GM19043 (cell line): ENCODE measurements around the gene PRR15.

ENCODE experiments used
- ATAC-seq: cut with Tn5 transposase; IDR thresholded peaks from one replicate; pipeline ENCODE4 v1.9.1; 2021; ENCODE audit warnings: low read depth; ENCODE audit not compliant: unreplicated experiment

Gene PRR15

DNA sequence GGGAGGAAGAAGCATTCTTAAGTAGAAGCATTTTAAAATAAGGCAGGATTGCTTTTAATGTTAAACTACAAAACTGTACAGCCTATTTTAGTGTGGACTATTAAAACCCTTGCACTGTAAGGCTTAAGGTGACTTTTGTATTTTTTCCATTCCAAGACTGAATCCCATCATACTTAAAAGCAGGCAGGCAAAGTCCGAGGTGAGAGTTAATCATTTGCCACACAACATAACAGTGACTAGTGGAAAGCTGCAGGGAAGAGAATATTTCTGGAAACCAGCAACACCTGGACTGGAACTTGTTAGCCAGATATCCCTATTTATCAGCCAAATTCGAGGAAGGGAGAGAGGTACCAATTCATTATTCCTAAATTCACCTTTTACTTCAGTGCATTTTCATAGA is 3.5 kb downstream of the PRR15 start:
- ATAC-seq = no peak

DNA sequence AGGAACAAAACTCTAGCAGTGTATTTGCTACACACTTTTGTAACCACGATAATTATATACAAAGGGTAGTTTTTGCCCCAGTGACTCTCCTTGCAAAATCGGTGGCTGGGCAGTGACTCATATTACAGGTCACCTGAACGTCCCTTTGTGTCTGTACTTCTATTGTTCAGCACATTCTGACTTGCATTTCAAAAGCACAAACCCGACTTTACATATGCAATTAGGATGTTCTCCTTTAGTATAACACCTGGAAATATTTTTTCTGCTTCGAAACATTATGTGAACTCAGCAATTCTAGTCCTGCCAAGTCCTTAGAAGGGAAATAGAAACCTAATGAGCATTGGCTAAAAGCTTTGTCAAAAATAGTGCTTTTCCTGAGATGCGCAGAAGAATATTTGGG is 6.0 kb downstream of the PRR15 start:
- no peak for ATAC-seq

DNA sequence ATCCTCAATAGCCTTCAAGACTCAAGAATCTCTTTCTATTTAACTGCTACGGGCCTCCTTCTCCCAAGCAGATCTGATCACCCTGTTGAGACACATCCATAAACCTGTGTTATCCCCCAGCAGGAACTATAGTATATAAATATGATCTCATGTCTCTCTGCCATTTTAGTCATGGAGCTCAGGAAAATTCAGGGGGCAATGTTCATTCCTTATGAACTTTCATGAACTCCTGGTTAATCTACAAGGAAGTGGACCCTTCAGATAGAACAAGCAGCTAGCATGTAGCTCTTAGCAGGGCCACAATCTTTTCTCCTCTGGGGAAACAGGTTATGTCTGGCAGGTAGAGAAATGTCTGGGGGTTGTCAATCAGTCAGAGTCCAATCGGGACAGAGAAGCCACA is 8.9 kb downstream of the PRR15 start:
- ATAC-seq = no peak

DNA sequence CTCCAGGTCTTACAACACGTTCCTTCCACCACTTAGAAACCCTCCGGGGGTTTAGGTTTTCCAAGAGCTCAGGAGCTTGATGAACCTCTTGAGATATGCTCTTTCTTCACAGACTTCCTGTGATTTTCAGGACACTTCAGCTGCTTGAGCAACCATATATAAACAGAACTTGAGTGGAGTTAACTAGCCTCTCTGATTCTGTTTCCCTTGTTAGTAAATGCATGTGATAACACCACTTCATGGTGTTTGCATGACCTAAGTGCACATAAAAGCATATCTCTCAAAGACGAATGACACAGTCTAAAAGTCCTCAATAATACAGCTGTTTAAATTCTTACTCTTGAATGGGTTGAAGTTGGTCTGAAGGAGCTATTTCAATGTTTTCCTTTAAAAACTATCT is 9.9 kb downstream of the PRR15 start:
- ATAC-seq = no peak

DNA sequence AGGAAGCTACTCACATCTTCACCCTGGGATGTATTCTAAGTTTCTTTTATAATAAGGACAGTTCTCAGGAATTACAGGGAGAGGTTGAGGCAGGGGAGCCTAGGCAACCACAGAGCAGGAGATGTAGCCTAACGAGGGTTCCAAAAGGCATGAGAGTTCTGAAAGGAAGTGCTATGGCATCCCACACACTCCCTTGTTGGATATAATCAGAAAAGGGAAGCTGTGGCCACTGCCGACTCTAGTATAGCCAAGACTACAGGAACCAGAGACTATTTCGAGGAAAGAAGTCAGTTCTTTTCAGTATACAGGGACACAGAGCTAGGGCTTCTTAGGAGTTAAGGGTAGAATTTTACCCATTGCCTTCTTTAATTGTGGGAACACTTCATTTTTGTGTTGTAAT is 11.0 kb downstream of the PRR15 start:
- no peak for ATAC-seq

DNA sequence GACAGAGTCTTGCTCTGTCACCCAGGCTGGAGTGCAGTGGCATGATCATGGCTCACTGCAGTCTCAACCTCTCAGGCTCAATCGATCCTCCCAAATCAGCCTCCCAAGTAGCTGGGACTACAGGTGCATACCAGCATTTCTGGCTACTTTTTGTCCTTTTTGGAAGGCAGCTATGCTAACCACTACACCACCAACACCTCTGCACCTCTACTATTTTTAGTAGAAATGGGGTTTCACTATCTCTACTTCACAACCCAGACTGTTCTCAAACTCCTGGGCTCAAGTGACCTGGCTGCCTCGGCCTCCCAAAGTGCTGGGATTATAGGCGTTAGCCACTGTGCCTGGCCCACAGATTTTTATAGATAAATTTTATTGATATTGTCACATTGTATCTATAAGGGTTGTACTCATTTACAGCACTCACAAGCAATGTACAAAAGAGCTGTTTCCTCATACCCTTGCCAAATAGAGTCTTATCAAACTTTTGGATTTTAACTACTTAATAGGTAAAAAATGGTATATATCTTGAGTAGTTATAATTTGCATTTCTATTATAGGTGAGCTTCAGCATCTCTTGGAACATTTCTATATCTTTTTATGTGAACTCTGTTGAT is 23.7 kb downstream of the PRR15 start:
- no peak for ATAC-seq

DNA sequence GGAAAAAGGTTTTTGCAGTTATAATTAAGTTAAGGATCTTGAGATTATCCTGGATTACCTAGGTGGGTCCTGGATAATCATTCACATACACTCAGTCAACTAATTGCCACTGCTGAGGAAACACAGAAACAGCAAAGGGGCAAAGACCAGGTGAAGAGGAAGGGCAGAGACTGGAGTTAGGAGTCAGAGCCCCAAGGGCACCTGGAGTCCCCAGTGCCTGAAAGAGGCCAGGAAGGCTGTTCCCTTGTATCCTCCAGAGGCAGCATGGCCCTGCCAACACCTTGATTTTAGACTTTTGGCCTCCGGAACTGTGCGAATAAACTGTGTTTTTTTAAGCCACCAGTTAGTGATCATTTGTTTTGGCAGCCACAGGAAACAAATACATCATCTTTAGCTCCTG is 24.6 kb downstream of the PRR15 start:
- ATAC-seq = no peak

DNA sequence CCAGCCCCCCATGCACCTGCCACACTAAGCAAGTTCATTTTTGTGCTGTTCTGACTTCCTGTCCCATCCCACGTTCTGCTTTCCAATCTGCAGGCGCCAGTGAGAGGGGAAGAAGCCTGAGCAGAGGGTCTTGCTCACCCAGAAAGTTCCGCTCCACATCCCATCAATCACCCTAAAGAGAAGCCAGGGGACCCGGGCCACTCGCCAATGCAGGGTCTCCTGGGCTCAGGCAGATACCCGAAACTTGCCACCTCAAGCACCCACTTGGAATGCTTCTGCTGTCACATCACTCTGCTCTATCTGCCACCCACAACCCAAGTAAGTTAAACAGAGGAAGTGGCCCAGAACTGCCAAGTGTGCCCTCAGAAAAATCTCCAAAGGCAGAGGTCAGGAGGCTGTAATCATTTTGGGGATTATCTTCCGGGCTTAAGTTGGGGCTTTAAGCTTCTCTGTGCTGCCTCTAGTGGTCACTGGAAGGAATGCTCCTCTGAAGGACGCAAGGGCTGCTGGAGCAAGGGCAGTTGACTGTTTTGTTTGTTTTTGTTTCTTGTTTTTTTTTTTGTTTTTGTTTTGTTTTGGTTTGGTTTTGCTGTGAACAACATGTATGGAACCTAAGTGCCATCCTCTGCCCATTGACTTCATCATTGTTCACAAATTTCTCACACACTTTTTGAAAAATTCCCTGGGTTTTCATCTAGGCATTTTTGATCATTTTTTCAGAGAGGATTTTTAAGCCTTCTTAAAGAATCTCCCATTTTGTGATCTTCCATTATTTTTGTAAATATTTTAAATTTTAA is 25.5 kb downstream of the PRR15 start:
- peak; percentile 80 for ATAC-seq

DNA sequence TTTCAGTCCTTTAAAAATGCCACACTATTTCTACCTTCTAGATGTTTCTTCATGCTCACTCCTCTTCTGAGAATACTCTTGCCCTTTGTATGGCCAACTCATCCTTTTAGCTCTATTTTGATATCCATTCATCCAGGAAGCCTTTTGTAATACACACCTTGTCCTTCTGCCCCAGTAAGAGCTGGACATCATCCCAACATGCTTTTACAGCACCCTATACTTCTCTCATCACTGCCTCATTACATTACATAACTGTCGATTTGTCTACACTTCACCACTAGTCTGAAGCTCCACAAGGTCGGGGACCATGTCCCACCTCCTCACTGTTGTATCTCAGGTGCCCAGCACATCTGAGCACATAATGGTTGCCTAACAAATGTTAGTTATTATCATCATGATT is 29.2 kb downstream of the PRR15 start:
- no peak for ATAC-seq

DNA sequence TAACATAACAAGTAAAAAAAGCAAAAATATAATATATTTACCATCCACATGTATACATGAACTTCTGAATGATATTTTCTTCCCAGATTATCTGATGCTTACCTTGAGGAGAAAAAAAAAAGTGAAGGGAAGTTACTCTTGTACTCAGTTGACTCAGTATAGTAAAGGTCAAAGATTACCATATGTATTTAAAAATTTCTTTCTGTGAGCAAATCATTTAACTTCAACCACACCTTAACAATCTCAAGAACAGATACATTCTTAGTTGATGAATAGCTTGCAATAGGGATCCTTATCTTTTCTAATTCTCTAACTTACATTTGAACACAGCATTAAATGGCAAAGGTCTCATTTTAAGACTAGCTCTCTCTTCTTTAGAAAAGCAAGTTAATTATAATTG is 29.8 kb downstream of the PRR15 start:
- no peak for ATAC-seq

DNA sequence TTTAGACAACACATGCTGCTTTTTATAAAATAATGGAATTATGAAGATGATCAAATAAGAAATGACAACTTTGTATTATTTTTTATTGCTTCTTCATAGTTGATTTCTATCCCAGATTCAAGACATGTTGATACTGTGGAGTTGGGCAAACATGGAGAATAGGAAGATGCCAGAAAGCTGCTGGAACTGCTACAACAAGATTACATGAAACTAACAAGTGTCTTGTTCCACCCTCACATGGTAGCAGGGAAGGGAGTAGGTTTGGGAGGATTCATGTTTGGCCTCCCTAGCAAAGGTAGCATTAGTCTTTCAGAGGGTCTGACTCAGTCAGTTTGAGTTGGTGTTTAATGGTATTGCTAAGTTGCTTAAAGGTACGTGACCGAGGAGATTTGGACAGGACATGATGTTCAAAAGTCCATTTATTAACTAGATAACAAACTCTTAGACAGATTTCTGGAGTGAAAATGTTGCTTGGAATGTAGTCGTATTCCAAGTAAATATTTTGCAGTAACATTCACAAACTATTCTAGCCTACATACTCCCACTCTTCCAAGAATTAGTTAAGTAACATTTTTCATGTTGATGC is 33.1 kb downstream of the PRR15 start:
- no peak for ATAC-seq

DNA sequence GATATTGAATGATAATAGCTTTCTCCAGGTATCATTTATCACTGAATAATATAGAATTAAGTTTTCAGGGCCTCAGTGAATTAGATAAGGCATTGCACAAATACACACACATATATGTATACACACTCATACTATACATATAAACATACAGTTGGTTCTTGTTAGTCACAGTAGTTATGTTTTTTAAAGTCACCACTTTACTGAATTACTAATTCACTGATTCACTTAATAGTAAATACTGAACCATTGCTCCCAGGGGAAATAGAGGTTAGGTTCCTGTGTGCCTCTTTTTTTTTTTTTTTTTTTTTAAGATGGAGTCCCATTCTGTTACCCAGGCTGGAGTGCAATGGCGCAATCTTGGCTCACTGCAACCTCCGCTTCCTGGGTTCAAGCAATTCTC is 33.6 kb downstream of the PRR15 start:
- no peak for ATAC-seq

DNA sequence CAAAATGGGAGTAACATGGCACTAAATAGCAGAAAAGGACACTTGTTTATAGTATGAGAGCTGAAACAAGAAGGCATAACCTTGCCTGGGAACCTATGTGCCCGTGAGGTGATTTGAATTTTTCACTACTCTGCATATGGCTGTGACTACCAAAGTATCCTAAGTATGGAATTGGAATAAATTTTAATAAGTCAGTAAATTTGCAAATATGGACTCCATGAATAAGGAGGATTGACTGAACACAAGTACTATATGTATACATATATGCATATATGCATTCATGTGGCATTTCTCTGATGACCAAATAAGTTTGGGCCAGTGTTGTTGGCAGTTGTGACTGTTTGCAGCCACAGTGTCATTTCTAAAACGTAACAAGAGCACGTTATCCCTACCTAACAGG is 34.5 kb downstream of the PRR15 start:
- no peak for ATAC-seq

DNA sequence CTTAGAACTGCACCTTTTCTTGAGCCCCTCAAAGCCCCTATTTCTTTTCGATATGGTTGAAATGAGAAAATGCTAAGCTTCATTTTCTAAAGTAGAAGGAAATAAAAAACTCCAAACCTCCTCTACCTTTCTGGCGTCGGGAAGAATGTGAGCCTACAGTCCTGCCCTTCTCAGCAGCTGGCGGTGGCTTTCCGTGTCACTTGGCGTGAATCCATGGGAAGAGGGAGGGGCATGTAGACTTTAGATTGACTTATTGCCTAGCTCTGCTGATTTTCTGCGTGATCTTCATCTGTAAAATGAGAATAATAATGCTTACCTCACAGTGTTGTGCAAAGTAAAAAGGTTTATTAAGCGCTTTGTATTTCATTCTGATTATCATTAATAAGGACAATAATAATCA is 35.0 kb downstream of the PRR15 start:
- ATAC-seq = no peak

DNA sequence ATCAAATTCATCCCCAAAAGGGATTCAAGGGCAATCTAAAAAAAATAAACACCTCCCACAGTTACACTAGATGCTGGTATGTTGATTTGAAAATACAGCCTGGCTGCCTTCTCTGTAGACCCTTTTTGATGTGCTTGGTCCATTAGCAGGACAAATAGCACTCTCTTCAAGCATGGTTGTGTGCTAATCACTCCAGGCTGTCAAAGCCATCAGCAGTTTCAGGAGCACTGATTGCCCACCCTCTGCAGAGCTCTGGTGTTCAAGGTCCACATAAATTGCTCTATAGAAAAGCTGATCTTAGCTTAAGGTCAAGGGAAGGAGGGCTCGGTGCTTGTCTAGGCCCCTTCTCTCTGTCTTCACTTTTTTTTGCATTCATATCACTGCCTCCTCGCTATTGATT is 35.4 kb downstream of the PRR15 start:
- no peak for ATAC-seq

DNA sequence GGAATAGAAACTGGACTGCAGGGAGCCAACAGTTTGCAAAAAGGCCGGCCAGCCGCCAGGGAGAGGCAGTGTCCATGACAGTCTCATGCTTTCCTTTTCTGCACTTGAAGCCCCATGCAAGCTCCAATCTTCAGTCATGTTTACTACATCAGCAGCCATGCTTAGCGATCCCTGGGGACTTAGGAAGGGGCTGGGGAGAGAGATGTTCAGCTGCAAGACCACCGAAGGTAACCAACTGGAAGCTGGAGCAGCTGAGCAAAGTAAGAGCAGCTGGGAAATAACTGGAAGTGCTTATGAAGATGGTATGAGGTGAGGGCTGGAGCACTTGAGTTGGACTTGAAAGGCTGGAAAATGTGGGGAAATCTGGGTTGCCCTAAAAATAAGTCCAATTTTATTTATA is 37.0 kb downstream of the PRR15 start:
- no peak for ATAC-seq

DNA sequence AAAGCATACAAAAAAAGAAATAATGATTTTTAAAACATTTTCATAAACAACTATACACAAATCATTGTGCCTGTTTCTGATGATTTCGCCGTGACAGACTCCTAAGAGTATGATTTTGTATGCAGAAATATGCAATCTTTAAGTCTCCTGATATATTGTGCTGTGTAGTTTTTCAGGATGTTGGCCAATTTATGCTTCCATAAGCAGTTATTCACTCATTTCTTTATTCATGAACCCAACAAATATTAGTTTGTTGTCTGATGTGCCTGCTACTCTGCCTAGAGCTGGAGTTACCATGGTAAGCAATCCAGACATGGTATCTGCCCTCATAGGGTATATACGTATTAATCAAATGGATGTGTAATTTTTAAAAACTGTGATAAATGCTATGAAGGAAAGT is 40.4 kb downstream of the PRR15 start:
- no peak for ATAC-seq

DNA sequence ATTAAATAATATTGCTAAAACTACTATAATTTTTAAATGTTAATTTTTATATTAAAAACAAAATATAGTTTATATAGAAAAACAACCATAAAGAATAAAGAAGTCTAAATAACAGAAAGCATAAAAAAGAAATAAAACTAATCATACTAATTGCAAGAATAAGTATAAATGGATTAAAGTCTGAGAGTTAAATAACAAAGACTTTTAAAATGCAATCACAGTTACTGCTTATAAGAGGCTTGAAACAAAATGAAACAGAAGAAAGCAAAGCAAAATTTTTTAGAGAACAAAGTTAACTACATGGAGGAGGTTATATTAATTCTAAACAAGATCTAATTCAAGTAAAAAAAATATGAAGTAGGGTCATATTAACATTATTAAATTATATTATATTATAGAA is 41.1 kb downstream of the PRR15 start:
- no peak for ATAC-seq

DNA sequence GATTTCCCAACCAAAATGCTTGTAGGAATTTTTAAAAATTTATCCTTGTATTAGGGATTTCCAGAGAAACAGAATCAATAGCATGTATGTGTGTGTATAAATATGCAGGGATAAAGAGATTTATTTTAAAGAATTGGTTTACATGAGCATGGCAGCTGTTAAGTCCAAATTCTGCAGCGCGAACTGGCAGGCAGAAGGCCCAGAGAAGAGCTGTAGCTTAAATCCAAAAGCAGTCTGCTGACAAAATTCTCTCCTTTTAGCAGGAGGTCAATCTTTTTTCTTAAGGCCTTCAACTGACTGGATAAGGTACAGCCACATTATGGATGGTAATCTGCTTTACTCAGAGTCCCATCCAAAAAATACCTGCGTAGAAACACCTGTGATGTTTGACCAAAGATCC is 42.0 kb downstream of the PRR15 start:
- ATAC-seq = no peak

DNA sequence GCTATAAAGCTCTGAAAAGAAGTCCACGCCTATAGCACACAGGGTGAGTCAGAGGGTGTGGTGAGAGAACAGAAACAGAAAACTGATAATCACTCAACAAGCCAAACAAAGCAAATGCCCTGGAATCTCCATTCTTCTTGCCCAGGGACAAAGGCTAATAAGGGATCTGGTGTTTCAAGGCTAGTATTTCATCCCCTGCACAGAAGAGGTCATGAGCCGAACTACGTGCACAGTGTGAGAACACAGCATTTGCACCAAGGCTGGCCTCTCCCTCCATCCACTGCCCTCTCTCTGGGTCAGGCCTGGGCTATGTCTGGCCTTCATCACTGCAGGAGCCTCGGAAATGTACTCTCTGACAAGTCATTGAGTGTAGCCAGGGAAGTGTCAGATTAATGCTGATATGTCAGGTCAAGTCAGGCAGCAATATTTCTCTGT is 42.7 kb downstream of the PRR15 start:
- no peak for ATAC-seq

DNA sequence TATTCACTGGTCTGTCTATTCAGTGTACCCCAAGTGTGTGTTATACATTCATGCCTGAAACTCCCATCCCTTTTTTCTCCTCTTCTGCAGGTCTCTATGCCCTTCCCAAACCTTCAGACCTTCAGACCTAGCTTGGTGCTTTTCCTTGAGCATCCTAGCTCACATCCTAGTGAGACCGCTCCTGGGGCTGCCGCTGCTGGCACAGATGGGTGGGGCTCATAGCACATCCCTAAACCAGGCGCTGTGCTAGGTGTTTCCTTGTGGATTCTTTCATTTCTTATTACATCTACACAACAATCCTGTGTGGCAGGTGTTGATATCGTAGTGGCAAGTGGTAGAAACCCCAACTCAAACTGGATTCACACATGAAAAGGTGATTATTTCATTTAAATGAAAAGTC is 43.2 kb downstream of the PRR15 start:
- no peak for ATAC-seq

DNA sequence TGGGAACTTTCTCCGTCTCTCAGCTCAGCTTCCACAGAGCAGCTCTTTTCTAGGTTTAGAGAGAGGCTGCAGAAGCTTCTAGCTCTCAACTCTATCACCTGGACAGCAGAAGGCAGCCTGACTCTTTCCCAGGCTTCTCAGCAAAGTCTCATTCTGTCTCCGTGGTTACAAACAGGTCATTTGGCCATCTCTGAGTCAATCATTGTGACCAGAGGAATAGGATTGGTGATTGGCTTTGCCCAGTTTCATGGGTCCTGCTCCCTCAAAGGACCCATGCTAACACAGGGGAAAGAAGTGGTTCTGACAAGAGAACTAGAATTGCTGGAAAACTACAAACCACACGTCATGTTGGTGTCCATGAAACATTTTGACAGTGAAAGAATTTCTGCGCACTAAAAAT is 43.6 kb downstream of the PRR15 start:
- ATAC-seq = no peak
